Panc1 (cell line): ENCODE measurements around the gene CNKSR1.

ENCODE experiments used
- CTCF ChIP-seq: fragments of 450-650 bp; IDR thresholded peaks from 2 replicates; pipeline ENCODE4 v1.5.1; 2017; ENCODE audit warnings: mild to moderate bottlenecking
- POLR2AphosphoS5 ChIP-seq: IDR thresholded peaks from 2 replicates; pipeline ENCODE4 v1.6.1; 2012; ENCODE audit warnings: mild to moderate bottlenecking, low read depth, low read length, moderate library complexity
- REST ChIP-seq, 2 experiments: IDR thresholded peaks; 2 replicates each; pipeline ENCODE4 v1.6.1; 2011 to 2012; ENCODE audit warnings: low read depth in 2 of 2, control low read depth in 1 of 2, low read length in 1 of 2, mild to moderate bottlenecking in 1 of 2, moderate library complexity in 1 of 2; ENCODE audit not compliant: insufficient read depth in 1 of 2
- TCF7L2 ChIP-seq: IDR thresholded peaks from 2 replicates; pipeline ENCODE4 v1.6.1; 2011; ENCODE audit warnings: mild to moderate bottlenecking, low read depth, low read length, inconsistent platforms

GRCh38 chr1:26175346-26175745, 1.9 kb upstream of the CNKSR1 start:
- TF ChIP-seq POLR2AphosphoS5 (no peak), REST (IDR thresholded peaks at IDR 0.05; ENCODE audit: insufficient read depth in 1 of 2, low read depth in 2 of 2, low read length in 1 of 2) (no peak), CTCF (no peak), TCF7L2 (no peak)
